GM18907 (cell line): ENCODE results near the gene MXD3.
"Not testable (repeated sequence)": the region's sequence is repeated elsewhere in the genome, so short reads cannot be mapped to it uniquely, and the experiment has no call there.

Source experiments
- ATAC-seq: cut with Tn5 transposase; IDR thresholded peaks from one replicate; pipeline ENCODE4 v1.9.1; 2021; ENCODE audit warnings: mild to moderate bottlenecking, moderate library complexity; ENCODE audit not compliant: unreplicated experiment

Gene MXD3, protein sequence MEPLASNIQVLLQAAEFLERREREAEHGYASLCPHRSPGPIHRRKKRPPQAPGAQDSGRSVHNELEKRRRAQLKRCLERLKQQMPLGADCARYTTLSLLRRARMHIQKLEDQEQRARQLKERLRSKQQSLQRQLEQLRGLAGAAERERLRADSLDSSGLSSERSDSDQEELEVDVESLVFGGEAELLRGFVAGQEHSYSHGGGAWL

DNA sequence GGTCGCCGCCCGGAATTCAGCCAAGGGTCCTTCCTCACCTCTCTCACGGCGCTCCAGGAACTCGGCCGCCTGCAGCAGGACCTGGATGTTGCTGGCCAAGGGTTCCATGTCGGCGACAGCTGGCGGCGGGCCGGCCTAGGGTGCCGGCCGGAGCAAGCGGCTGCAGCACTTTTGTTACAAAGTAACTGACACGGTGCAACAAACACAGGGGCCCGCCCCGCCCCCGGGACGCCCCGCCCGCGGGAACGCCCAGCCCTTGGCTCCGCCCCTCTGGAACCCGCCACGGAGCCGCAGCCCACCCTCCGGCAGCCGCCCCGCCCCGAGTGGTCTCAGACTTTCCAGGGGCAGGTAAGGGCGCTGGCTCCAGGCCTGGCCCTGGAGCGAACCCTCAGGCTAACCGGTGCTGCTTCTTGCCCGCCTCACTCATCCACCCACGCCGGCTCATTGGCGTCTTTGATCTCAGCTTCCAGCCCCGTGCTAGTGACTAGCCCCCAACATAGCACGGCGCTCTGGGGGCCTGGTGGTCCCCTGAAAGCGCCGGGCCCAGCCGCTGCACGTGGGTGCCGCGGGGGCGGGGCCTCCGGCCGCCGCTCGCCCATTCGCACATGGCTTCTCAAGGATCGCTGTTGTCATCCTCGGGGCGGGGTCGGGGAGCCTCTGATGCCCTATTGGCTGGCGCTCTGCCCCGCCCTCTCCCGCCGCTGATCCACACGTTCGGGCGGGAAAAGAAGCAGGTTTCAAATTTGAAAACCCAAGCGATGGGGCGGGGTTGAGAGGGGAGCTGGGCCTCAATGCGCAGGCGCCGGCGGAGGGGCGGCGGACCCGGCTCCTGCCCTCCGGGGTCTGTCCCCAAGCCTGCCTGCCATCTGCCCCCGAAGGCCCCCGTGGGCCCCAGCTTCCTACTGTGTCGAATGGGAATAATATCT lies at the start of gene MXD3:
Gene MXD3, minus strand, starts transcription at position 176 of the 926 bp plus-strand sequence. Its CDS starts 68 bp downstream, at position 108.
- peak; percentile 76 for ATAC-seq

DNA sequence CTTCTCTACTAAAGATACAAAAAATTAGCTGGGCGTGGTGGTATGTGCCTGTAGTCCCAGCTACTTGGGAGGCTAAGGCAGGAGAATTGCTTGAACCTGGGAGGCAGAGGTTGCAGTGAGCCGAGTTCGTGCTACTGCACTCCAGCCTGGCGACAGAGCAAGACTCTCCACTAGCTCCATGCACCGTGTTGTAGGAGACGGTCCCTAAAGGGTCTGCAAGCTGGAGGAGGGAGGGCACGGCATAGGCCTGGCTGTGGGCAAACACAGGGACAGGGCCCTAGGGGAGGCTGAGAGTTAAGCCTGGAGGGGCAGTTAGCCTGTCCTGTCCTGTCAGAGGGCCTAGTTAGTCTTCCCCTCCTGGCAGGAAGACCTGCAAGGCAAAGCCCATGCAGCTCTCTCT lies 49.0 kb upstream of the MXD3 start:
- not testable (repeated sequence) for ATAC-seq

DNA sequence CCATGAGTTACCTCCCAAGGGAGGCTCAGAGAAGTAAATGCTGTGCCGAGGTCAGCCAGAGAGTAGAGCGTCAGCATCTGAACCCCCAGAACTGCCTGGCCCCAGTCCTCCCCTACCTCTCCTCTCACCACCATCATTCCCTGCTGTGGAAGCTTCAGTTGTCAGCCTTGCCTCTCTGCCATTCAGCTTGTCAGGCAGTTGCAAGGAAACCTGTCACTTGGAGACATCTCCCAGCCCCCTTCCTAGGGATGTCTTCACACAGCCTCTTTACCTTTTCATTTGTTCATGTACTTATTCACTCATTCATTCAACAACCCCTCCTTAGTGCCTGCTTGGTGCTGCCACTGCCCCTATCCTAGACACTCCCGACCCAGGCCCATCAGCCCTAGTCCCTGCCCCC lies 48.2 kb upstream of the MXD3 start:
- ATAC-seq, result no peak

DNA sequence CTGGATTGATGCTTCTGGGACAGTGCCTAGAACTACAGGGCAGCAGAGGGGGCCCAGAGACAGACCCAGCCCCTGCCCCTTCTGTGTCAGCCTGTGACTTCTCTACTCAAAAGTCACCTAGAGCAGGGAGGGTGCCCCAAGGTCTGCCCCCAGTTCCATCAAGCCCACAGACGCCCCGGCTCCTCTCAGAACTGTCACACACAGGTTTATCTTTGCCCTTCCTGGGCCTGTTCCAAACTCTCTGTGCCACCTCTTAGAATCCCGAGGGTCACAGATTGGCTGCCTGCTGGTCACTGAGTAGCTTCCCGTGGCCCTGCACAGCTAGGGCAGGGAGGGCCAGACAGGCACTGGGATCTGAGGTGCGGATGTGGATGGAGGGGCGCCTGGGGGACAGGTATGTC lies 47.8 kb upstream of the MXD3 start:
- ATAC-seq, result no peak

DNA sequence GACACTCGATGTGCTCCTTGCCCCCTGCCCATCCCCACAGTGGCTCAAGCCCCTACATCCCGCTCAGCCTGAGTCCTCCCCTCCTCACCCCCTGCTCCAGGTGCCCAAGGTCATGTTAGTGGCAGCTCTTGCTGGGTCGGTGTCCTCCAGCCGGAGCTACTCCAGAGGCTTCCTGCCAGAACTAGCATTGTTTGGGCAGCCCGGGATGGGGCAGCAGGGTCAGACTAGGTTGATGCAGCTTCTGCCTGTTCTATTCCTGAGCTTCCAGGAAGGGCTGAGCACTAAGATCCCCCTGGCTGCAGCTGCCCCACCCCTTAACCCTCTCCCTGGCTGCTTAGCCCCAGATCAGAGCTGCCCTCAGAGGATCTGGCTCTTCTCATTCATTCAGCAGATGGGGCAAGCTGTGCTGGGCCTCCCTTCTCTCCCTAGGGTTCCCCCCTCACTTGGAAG lies 46.7 kb upstream of the MXD3 start:
- ATAC-seq, result peak; percentile 6

DNA sequence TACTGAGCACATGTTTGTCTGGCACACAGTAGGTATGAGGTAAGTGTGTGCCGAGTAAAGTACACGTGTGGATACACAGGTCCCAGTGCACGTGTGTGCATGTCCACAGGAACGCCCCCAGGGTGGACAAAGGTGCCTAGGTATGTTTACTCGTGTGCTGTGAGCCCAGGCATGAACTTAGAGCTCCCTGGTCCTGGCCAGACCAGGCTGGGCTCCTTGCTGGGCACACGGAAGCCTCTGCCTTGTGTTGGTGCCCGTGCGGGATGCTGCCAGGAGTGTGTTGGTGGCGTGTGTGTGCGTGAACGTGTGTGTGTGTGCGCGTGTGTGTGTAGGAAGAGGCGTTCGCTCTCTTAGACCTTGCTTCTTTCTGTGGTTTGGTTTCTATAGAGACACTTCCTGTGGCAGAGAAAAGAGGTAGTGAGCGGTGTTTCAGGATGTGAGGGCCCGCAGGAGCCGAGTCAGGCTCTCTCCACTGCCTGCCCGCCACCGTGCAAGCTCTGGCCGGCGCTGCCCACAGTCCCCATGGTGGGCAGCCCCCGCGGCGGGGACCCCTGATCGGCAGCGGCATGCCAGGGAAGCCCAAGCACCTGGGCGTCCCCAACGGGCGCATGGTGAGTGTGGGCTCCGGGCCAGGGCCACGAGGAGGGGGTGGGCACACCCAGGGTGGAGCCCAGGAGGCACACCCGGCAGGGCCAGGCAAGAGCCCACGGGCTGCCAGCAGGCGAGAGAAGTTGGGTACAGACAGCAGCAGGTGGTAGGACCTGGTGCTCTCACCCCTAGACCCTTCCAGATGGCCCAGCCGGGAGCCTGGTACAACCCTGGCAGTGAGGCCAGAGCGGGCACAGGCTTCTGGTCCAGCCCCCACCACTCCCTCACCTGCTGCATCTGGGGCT lies 46.0 kb upstream of the MXD3 start, which contains the start of gene RGS14:
Gene RGS14, plus strand, starts transcription at position 466 of the 893 bp plus-strand sequence. Its CDS starts 101 bp downstream, at position 567.
- peak; percentile 83 for ATAC-seq

DNA sequence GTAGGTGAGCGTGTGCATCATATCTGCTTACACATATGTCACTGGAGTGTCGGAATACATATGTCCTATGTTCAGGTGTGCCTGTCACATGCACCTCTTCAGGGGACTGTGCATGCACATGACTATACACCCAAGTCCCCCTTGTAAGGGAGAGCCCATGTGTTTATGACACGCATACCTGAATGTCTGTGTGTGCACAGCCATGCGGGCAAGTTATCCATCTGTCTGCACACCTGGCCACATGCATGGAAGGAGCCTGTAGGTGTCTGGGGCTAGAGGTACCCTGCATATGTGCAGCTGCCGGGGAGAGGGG lies 45.4 kb upstream of the MXD3 start:
- peak; percentile 1 for ATAC-seq

DNA sequence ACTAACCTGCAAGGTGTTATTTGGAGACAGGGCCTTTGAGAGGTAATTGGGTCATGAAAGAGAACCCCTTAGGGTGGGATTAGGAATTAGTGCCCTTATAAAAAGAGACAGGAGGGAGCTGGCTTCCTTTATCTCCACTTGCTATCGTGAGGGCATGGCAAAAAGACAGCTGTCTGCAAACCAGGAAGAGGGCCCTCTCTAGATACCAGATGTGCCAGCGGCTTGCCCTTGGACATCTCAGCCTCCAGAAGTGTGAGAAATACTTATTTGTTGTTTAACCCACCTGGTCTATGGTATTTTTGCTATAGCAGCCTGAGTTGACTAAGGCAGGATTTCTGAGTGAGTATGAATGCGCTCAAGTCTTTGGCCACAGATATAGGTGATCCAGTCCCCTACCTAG lies 45.0 kb upstream of the MXD3 start:
- no peak for ATAC-seq

DNA sequence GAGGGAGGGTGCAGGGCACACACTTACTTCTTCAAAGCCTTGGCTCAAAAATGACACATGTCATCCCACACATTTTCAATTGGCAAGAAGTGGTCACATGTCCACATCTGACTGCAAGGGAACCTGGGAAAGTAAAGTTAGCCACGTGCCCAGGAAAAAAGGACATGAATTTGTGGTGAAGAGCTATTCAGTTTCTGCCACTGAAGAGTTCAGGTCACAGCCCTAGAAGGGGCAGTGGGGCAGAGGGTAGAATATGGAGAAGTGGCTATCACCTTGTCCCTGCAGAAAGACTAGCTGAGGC lies 44.1 kb upstream of the MXD3 start:
- ATAC-seq, result no peak

DNA sequence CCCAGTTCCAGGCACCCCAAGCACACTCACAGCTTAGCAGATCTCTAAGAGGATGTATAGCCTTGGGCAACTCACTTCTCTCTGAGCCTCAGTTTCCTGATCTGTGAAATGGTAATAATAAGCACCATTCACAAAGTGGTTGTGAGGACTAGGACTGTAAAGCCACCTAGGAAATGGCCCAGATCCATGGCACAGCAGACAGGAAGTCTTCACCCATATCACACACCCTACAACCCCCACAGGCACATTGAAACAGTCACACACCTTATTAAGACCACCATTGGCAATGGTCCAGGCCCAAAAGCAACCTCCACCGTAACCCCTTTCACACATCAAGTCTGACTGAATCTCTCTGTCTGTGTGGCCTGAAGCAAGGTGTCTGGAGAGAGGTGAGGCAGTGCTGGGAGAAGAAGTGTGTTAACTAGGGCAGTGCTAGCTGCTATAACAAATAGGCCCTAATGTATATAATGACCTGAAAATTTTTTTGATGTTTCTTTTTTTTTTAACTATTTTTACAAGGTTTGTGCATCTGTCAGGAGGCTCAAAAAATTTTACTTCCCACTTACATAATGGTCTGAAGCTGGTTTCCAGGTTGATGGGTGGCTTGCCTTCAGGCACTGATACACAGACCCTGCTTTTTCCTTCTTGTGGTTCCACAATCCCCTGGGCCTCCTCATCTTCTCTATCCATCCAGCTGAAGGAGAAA lies 43.6 kb upstream of the MXD3 start:
- no peak for ATAC-seq

DNA sequence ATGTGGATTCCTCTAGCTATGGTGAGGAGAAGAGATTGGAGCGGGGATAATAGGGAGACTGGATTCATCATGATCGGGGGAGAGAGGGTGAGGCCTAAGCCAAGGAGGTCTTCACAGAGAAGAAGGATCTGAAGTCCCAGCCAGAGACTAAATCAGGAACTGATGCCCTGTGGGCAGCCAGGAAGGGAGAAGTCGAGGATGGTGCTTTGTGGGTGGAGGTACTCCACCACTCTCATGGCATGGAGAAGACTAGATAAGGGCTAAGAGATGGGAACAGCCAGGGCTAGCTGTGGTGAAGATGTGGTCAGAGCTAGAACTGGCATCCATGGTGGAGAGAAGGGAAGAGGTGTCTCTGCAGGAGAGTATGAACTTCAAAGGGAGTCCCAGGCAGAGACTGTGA lies 43.0 kb upstream of the MXD3 start:
- ATAC-seq, result no peak

DNA sequence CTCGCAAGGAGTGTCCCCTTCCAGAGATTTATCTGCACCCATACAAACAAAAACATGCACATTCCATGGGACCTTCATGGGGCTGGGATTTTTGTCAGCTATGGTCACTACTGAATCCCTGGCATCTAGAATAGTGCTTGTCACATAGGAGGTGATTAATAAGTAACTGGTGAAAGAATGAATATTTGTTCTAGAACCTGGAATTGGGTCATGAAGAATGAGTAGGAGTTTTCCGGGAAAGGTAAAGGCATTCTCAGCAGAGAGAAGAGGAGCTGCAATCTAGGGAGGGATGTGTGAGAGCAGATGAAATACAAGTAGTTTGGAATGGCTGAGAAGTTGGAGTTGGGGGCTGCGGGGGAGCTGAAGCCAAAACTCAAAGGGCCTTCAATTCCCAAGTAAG lies 42.6 kb upstream of the MXD3 start:
- ATAC-seq, result no peak

DNA sequence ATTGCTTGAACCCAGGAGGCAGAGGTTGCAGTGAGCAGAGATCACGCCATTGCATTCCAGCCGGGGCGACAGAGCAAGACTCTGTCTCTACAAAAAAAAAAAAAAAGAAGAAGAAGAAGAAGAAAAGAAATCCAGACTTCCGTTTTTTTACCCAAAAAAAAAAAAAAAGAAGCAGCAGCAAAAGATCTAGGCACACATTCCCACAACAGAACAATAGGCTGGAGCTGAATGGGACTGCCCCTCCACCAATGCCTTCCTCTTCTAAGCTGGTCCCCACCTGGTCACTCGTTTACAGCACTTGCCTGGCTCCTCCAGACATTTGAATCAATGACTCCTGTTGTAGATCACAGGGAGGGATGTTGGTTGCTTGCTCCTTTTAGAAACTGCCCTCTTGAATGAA lies 41.4 kb upstream of the MXD3 start:
- no peak for ATAC-seq

DNA sequence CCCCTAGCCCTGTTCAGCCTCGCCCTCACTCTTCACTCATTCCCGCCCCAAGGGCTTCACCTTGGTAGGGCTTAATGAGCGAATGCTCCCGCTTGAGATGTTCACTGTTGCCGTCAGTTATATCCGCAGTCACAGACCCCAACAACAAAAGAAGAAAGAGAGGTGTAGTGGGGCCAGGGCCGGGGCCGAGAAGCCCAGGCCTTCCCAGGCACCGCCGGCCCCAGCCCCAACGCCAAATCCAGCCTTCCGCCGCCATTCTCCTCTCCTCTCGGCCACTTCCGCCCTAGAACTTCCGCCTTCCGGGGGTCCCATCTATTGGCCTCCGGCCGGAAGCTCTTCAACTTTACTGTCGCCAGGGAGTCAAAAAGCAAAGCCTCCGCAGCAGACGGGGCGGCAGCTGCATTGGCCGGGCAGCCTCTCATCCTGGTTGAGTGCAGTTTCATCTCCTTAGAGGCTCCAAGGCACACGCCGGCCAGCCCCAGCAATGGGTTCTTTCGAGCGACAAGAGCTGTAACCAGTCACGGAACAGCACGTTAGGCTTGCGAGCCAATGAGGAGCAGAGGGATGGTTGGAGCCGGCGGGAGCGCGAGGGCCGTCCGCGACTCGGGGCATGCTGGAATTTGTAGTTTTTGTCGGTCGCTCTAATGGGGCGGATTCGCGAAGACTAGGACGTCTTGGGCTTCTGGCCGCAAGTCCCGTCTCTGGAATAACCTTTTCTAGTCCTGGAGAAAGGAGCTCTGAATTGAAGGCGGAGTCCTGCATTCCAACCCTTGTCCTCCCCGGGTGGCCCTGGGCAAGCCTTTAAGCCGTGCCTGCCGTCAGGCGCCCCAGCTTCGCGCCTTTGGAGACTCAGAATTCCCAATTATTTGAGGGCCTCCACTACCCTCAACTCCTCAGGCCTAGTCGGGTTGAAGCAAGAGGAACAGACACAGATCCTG lies 40.0 kb upstream of the MXD3 start, which contains the start of gene LMAN2:
Gene LMAN2, minus strand, starts transcription at position 277 of the 938 bp plus-strand sequence. Its CDS starts 21 bp downstream, at position 256.
- peak; percentile 92 for ATAC-seq

DNA sequence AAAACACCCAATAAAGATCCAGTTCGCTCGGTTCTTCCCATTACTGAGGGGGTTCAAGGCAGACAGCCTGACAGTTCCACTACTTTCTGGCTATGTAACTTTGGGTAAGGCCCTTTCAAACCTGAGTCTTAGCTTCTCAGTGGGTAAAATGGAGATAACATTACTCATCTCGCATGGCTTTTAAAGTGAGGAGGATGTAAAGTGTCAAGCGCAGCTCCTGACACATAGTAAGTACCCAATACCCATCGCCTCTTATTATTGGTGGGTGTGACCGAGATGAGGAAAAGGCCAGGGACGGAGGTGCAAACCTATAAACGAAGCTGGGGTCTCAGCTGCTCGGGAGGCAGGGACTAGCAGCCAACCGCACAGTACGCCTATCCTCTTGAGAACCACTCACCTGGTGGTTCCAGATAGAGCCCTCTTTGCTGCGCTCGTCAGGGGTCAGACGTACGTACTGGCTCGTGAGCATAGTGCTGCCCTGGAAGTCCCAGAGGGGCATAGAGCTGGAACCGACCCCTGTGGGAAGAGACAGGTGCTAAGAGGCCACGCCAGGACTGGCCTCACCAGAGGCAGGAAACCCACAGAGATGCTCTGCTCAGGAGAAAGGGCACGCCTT lies 39.2 kb upstream of the MXD3 start:
- ATAC-seq, result peak; percentile 26

DNA sequence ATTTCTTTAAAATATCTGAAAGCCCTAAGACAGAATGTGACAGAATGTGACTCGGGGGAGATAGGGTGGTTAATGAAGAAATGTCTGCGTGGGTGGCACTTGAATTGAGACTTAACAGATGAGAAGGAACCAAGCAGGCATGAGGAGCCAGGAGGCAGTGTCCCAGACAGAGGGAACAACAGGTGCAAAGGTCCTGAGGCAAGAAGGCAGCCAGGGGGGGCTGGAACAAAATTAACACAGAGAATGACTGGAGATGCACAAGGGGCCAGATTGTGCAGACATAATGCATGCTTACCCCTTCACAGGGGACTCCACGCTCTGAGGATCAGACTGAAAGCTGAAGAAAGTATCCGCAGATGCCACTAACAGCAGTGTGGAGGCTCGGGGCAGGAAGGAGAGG lies 38.1 kb upstream of the MXD3 start:
- no peak for ATAC-seq

DNA sequence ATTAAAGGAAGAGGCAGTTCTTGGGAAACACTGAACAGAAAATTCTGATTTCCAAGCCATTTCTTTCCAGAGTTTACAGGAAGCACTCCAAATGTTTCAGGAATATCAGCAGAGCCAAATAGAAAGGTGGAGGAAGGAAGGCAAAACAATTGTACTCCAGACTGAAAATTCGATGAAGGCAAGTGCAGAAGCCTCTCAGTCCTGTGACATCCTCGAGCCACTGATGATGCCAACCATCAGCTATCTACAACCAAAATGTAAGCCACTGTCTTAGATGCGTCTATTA lies 37.6 kb upstream of the MXD3 start:
- no peak for ATAC-seq

DNA sequence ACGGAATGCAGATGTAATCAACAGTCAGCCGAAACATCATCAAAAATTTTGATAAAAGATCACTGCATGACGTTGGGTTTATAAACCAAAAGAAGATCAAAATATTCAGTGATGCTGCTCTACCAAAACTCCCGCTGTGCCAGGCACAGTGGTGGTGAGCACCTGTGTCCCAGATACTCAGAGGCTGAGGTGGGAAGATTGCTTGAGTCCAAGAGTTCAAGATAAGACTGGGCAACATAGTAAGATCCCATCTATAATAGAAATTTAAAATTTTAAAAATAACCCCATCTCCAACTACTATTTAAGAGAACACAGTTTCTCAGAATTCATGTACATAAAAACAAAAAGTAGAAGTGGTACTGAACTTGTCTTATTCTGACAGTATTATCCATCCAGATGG lies 36.0 kb upstream of the MXD3 start:
- no peak for ATAC-seq

DNA sequence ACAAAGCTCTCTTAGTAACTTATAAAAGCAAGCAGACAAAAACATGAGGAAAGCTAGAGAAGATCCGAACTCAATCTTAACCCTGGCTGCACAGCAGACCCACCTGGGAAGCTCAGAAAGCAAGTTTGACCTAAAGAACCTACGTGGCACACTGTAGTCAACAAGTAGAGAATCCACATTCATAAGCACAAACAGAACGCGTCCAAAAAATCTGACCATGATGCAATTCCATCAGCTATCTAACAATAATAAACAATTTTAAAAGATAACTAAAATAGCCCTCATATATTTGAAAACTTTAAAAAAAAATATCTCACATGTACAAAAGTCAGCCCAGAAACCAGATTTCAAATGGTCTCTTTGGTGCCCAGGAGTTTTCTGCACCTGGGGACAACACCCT lies 35.1 kb upstream of the MXD3 start:
- no peak for ATAC-seq
